ENCODE results near the gene DNAI4.
"Not testable (repeated sequence)": the region's sequence is repeated elsewhere in the genome, so short reads cannot be mapped to it uniquely, and the experiment has no call there.

Gene DNAI4, protein sequence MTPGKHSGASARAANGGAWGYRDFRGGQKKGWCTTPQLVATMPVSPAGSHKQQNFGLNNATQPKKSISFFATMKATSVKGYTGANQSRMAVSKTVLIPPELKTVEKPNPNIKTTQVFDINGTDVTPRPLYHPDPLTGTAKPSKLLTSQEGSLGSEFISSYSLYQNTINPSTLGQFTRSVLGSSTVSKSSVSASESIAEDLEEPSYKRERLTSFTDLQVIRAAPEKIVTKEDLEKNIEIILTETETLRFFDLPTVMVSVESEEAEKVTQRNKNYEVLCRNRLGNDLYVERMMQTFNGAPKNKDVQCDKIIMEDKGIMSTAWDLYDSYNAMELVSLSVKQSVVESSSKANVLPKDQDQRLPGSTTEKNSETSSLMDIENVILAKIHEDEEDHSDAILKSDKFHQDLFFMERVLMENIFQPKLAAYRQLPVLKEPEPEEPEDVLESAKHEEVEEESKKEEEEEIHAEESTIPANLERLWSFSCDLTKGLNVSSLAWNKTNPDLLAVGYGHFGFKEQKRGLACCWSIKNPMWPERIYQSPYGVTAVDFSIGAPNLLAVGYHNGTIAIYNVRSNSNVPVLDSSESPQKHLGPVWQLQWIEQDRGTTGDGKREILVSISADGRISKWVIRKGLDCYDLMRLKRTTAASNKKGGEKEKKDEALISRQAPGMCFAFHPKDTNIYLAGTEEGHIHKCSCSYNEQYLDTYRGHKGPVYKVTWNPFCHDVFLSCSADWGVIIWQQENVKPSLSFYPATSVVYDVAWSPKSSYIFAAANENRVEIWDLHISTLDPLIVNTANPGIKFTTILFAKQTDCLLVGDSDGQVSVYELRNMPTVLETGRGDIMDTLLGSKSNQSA

DNA sequence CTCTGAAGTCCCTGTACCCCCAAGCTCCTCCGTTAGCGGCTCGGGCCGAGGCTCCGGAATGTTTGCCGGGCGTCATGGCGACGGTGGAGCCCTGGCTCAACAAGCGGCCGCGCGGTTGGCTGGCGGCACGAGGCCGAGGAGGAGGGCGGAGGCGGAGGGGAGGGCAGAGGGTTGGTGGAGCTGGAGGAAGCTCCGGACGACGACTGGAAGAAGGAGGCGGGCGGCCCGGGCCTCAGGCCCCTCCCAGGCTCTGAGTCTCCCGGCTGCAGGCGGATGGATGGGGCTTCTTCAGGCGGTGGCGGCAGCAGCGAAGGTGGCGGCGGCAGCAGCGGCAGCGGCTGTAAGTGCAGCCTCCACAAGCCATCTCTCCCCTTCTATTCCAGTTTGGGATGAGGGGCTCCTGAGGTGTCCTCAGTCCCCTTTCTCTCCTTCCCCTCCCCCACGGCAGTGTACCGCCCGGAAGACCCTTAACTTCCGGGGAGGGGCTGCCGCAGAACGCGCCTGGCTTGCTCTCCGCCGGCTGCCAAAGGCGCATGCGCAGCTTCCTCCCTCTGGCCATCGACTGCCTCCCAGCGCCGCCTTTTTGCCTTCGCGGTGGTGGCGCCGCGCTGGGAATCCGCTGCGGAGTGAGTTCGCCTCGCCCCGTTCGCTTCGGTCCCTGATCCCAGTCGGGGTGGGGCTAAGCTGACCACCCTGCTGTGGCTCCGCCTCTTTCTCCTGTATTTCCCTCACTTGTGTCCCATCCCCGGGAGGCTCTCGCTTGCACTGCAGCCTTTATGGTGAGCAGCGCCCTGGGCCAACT, at the start of gene DNAI4, which contains the start of gene MIER1:
DNAI4 (minus strand) TSS at position 101 of the 802 bp plus-strand sequence; CDS start at position 76, 25 bp downstream.
MIER1 (plus strand) TSS at position 235 of the 802 bp plus-strand sequence; CDS start at position 274, 39 bp downstream.
- DNase-seq = peak; percentile 96

DNA sequence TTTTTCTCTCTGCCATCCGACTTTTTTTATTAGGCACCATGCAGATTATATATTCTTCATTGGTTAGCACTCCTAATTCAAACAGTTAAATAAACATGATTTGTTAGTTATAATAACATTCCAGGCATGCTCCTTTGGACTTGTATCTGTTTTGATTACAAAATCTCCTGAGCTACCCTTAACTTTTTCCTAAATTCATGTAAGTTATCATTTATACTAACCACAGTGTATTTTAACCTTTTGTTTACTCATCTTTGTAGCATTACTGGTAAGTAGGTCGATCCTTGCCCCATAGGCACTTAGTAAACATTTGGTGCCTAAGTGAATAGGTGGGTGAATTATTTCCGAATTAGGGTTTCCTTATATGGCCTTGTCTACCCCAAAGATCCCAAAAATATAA, 43.9 kb upstream of the DNAI4 start:
- DNase-seq = no peak

DNA sequence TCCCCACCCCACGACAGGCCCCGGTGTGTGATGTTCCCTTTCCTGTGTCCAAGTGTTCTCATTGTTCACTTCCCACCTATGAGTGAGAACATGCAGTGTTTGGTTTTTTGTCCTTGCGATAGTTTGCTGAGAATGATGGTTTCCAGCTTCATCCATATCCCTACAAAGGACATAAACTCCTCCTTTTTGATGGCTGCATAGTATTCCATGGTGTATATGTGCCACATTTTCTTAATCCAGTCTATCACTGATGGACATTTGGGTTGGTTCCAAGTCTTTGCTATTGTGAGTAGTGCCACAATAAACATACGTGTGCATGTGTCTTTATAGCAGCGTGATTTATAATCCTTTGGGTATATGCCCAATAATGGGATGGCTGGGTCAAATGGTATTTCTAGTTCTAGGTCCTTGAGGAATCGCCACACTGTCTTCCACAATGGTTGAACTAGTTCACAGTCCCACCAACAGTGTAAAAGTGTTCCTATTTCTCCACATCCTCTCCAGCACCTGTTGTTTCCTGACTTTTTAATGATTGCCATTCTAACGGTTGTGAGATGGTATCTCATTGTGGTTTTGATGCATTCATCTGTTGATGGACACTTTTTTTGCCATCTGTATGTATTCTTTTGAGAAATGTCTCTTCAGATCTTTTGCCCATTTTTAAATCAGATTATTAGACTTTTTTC, 41.7 kb upstream of the DNAI4 start:
- DNase-seq = not testable (repeated sequence)

DNA sequence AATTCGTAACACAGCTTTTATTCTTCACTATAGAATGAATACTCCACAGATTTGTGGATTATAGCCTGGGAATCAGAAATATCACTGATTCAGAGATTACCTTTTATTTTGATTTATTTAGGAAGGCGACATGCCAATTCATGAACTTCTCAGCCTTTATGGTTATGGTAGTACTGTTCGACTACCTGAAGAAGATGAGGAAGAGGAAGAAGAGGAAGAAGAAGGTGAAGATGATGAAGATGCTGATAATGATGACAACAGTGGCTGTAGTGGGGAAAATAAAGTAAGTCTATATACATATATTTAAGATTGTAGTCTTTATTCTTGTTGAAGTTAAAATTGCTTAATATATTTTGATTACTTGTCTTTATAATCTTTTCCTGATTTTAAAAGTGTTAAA, 33.3 kb upstream of the DNAI4 start:
- no peak for DNase-seq

DNA sequence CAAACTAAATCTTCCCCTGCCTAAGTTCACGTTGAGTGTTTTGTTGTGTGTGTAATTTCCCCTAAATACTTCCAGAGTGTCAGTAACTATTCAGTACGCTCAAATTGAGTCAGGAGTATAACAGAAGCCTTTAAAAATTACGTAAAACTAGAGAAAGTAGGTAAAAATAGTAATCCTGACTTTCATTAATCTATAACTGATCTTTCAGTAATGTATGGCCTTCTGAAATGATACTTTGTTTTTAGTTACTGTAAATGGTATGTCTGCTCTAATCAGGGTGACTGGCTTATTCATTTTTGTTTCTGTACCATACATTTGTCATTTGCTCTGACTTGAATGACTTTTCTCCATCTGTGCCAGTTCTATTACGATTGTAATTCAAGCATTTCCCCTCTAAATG, 29.6 kb upstream of the DNAI4 start:
- no peak for DNase-seq

DNA sequence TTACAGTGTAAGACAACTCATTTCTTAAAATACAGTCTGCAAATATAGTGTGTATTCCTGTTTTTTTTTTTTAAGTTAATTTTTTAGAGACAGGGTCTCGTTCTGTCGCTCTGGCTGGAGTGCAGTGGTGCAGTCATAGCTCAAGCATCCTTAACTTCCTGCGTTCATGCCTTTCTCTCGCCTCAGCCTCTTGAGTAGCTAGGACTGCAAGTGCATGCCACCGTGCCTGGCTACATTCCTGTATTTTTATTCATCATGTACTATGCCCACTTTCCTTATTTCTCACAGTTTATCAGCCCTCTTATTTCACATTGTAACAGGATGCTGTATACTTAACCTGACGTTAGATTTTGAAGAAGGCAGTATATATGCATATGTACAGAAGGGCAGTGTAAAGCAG, 26.9 kb upstream of the DNAI4 start:
- no peak for DNase-seq

DNA sequence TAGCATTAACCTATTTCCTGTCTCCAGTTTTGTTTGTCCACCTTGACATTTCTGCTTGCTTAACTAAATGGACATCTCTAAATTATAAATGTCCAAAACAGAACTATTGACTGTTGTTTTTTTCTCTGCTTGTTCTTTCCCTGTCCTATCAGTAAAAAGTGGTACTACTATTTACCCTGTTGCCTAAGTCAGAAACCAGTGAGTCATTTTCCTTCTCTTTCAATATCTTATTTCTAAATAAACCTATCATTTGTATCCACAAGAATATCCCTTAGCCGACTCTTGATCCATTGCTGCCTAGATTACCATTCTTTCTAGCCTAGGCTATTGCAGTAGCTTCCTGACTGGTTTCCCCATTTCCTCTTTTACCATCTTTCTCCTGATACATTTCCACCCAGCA, 22.6 kb upstream of the DNAI4 start:
- no peak for DNase-seq

DNA sequence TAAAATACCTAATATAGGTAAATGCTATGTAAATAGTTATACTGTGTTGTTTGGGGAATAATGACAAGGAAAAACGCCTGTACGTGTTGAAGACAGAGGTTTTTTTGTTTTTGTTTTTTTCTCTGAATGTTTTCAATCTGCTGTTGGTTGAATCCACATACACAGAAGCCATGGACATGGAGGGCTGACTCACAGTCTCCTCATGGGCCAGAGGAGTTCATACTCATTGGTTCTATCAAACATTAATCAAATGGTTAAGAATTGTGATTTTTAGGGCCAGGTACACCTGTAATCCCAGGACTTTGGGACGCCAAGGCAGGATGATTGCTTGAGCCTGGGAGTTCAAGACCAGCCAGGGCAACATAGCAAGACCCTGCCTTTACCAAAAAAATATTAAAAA, 20.7 kb upstream of the DNAI4 start:
- no peak for DNase-seq

DNA sequence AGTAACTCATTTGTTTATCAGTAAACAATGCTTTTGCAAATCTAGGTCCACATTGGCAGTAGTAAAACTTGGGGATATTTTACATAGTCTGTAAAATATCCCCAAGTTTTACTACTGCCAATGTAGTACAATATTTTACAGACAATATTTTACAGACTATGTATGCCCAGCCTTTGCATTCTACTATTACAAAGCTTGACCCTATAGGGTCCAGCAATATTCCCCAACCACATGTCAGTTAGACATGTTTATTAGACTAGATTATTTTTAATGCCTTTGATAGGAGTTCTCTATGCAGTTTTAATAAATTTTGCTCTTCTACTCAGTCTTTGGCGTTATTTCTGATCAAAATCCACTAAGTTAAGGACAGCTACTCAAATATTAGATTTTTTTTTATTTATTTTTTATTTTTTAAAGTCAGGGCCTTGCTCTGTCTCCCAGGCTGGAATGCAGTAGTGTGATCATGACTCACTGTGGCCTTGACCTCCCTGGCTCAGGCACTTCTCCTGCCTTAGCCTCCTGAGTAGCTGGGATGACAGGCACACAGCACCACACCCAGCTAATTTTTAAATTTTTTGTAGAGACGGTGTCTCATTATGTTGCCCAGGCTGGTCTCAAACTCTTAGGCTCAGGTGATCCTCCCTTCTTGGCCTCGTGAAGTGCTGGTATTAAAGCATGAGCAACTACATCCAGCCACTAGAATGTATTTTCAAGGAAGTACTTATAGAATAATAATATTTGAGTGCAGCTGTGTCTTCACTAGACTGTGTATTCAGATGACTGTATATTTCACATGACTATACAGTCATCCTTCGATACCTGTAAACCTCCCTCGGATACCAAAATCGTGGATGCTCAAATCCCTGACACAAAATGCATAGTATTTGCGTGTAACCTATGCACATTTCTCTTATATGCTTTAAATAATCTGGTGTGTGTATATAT, 19.9 kb upstream of the DNAI4 start:
- no peak for DNase-seq

DNA sequence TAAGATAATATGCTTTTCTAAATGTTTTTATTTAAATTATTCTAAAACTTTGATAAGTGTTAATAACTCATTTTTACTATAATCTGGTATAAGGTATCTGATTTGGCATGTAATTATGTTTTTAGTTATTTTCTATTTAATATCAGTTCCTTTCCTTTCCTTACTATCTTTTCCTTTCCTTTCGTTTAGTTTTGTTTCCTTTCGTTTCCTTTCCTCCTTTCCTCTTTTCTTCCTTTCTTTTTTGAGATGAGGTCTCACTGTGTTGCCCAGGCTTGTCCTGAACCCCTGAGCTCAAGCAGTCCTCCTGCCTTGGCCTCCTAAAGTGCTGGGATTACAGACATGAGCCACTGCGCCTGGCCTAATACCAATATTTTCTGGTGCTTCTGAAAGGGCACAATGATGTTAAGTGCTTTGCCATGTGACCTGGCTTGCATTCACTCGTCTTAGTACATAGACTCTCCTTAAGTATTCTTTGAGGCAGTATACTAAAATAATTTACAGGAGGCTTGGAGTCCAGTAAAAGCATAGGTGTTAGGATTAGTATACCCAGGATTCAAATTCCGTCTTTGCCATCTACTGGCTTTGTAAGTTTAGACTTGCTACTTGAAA, 18.8 kb upstream of the DNAI4 start:
- no peak for DNase-seq

DNA sequence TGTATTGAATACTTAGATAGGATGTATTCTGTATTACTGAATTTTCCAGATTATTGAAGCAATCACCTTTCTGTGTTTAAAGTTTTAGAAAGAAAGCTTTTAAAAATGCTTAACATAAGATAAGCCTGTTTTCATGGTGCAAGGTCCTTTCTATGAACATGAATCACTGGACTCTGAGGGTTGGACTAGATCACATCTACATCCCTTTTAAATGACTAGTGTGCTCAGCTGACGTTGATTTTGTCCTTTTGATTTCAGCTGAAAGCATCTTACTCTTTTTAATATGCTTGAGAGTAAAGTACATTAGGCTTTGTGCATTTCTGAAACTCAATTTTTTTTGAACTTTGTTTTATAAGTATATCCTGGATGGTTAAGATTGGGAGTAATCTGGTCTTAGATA, 16.3 kb upstream of the DNAI4 start:
- no peak for DNase-seq

DNA sequence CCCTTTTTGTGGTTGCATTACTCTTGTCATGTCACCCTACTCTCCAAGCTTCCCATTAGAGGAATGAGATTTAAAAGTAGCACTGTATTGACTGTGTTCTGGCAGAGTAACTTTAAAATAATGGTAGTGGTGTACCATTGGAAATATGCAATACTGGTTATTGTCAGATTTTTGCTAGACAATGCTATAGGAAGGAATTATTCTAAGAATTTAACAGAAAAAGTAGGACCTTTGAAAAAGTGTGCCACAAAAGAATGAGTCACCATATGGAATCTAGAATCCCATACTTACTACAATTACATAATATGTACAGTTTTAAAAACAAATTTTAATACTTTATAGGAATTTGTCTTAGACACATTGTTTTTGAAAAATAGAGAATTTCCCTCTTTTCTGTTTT, 14.0 kb upstream of the DNAI4 start:
- no peak for DNase-seq

DNA sequence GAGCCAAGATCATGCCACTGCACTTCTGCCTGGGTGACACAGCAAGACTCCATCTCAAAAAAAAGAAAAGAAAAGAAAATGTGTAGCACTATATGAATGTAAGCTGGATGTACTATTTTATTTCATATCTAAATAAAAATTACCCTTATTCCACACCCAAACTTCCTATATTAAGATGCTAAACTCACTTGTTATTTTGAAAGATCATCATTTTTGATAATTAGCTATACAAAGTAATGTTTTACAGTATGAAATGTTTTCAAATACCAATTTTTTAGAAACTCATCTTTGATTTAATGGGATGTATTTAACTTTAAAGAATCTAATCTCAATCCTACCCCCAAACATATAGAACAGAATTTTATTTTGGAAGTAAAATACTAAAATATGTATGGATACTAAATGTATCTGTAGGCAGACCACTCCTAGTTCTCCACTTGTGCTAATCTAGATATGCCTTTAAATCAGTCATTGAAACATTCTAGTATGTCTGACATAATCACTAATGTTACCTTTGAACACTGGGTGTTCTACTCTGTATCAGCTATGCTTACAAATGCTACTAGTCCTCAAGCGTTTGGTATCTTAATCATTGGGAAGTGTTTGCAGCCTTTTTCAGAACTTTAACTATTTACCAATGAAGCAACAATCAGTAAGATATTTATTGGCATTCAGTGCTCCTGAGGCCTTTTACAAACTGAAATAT, 13.0 kb upstream of the DNAI4 start:
- no peak for DNase-seq

DNA sequence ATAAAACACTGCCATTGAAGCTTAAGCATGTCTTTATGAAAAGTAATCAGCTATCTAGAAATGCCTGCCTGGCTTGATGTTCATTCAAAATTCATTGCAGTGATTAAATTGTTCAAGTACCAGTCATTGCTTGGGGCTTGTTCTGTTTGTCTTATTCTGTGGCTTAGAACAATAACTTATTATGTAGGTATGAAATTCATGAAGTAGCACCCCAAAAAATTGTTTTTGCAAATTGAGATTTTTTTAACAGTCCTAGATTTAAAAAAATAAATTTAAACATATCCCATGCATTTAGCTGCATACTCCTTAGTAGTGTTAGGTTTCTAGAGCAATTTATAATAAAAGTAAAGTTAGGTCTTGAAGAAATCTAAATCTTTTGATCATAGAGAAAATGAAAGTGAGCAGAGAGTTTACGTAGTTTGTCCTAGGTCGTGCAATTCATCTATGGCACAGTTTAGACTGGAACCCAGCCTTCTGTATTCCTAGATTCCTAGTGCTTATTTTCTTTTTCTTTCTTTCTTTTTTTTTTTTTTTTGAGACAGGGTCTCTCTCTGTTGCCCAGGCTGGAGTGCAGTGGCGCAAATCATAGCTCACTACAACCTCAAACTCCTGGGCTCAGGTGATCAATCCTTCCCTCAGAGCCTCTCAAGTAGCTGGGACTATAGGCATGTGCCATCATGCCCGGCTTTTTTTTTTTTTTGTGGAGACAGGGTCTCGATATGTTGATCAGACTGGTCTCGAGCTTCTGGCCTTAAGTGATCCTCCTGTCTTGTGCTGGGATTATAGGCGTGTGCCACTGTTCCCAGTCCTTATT, 9.4 kb upstream of the DNAI4 start:
- peak; percentile 8 for DNase-seq

DNA sequence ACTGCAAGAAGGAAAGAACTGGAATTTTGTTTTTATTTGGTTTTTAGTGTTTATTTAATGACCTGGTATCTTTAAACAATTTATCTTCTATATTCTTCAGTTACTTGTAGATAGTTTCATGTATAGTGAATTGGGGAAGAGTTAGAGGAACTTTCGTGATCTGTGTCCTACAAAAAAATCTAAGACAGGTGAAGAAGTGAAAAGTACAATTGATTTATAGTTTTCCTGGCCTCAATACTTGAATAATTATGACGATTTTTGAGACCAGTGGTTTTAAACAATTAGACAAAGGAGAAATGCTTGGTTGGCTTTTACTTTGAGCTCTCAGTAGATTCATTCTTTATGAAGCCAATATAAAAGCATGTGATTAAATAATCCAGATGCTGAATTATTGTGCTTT, 7.6 kb upstream of the DNAI4 start:
- no peak for DNase-seq

DNA sequence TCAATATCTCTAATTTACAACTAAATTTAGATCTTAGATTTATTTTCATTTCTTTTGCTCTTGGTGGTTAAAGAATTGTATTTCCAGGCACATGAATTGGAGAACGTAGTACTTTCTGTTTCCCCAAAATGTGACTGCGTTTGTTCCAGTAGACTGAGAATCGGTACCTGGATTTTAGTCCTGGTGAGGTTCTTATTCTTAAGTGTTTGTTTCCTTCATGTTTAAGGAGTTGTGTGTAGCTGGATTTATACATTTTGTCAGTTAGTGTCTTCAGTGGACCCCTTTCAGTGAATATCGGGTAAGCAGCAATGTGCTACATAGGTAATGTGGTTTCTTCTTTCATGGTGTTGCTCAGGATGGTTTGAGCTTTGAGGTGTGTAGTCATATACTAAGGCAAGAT, 6.9 kb upstream of the DNAI4 start:
- no peak for DNase-seq

DNA sequence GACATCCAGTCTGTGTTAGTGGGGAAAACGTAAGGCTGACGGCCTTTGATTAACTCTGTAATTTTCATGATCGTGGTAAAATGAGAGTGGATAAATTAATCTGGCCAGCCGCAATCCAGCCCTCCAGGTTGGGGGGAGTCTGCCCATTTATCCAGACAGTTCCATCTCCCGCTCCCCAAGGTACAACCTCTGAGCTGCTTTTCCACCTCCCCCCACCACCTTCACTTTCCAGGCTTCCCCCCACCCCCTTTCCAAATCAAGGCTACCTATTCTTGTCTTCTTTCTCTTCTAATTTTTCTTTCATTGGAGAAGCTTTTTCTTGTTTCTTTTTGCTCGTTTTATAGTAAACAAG, 6.1 kb upstream of the DNAI4 start:
- peak; percentile 11 for DNase-seq

DNA sequence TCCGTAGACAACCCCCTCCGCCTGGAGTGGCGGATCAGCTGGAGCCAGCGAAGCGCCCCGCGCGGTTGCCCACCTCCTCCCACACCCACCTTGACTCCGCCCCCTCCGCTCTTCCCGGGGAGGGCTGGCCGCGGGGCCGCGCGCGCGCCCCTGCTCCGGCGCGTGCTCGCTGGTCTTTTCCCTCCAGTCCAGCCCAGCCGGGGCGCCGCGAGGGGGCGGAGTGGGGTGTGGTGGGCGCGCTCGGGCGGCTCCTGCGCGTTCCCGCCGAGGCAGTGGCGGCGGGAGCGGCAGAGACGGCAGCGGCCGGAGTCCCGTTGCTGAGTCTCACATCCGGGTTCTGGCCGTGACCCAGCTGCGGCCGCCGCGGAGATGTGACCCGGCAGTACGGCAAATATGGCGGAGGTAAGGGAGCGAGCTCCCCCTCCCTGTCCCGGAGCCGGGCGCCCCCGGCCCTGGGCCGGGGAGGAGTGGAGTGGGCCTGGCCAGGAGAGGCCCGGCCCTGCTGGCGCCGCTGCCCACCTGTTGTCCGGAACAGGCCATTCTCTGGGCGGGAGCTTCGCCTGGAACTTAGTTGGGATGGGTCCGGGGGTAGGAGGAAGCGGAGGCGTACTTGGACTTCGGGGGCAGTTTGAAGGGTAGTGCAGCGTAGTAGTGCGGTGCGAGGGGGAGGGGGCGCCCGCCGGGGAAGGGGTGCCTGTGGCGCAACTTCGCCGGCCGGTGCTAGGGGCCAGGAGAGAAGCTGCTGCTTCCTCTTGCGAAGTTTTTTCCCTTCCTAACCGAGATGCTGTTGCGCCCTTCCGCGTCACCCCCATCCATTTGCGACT, 5.6 kb upstream of the DNAI4 start:
- DNase-seq = peak; percentile 92

DNA sequence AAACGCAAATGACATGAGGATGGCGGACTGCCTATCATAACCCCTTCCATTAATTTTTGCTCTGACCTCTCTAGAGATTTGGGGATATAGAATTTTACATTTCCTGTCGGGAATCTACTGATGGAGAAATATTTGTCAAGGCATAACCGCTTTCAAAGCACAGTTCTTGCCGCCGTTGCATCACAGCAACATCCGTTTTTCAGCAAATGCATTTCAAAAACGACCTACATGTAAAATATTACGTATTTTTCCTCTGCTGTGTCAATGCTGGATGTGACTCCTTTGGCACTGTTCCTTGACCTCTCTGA, 5.0 kb upstream of the DNAI4 start:
- no peak for DNase-seq

All from NCI-H2171 (cell line).